SK-N-MC (cell line): ENCODE measurements around the gene SUN3.

Experiments used
- EZH2 ChIP-seq: fragments of 200-600 bp; sonication (generic); IDR thresholded peaks from one replicate; pipeline ENCODE4 v1.6.1; 2017; ENCODE audit warnings: antibody characterized with exemption
- FOXP2 ChIP-seq: optimal IDR thresholded peaks from 2 replicates; pipeline ENCODE3; 2011; ENCODE audit warnings: mild to moderate bottlenecking, moderate library complexity; ENCODE audit not compliant: insufficient read depth; ENCODE audit errors: extremely low read length, control extremely low read depth

DNA sequence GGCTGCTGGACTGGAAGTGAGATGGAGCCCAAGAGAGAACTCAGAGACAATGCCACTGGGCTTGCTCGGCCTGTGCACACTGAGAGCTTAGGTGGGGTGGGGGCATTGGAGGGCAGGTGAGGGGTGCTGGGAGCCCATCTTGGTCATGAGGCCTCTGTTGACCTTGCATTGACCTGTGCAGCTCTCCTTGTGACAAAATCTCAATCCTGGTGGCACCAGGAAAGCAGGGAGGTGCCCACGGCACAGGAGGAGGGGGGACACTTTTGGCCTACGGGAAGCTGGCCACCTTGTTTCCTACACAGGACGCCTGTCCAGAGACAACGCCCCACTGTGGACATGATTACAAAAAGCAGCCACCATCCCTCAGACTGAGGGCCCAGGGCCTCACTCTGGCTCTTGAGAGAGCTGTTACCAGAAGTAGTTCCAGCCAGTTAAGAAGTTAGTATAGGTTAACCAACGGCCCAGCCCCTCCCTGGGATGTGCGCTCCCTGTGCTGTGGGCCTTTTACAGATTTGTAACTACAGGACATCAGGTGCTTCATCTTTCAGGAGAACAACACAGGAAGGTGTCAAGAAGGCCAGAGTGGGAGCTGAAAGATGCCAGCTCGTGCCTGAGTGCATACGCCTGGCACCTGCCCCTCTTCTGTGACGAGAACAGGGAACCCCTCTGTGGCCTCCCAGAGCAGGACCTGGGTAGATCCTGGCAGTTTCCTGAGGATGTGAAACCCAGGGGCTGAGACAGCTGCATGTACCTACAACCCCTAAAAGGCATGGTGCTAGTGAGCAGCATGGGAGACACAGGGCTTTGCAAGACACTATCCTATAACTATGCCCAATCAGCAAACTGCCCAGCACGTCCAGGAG is 91.0 kb downstream of the SUN3 start:
- TF ChIP-seq EZH2 (no peak), FOXP2 (no peak)
